Lower leg skin (tissue), 4 donors: Measurements from ENCODE around the gene ZEB2. TPM values are rescaled to one million over a fixed set of nuclear protein-coding genes. Genes with fewer than 3 reads are reported as not detected.

Experiments used
- DNase-seq, 2 donors: peaks; one replicate each; pipeline ENCODE4 v3.0.0-alpha.2; 2019; ENCODE audit warnings: low spot score in 2 of 2
- H3K4me3 ChIP-seq: fragments of 200-600 bp; sonication (generic); 2 replicates; pipeline ENCODE4 v1.5.1; 2017; ENCODE audit warnings: mild to moderate bottlenecking, low read depth; ENCODE audit not compliant: poor library complexity, severe bottlenecking
- POLR2A ChIP-seq, 2 donors: fragments of 450-650 bp; IDR thresholded peaks; one replicate each; pipeline ENCODE4 v1.6.1; 2016 to 2017; ENCODE audit warnings: antibody characterized with exemption in 2 of 2, mild to moderate bottlenecking in 1 of 2, moderate library complexity in 1 of 2
- WGBS, 2 donors: methylation state at CpG; one replicate each; pipeline ENCODE4 v1.1.5; 2018; 5-methylcytosine and 5-hydroxymethylcytosine counted together
- intact Hi-C: fragments of 100-400 bp; cut with DNase I; formaldehyde crosslinking; loops from one replicate; pipeline ENCODE4 v1.15.0; 2023; ENCODE audit warnings: low total_unique reads
- total RNA-seq, 4 donors: library from RNA; depleted of rRNA; stranded (reverse); fragments of >200 nt; gene quantifications; one replicate each; pipeline ENCODE4 v1.1.0, GENCODE V29; 2016
- TF ChIP-seq, protein P1 (sequence below), 3 donors: fragments of 450-650 bp; IDR thresholded peaks; one replicate each; pipeline ENCODE4 v1.5.1; 2016; ENCODE audit warnings: antibody characterized with exemption in 3 of 3, mild to moderate bottlenecking in 3 of 3, moderate library complexity in 2 of 3

ZEB2 gene
- total RNA-seq, 4 donors from 2014 or later, result 13.8 to 38.8 (median 30.3) TPM

DNA sequence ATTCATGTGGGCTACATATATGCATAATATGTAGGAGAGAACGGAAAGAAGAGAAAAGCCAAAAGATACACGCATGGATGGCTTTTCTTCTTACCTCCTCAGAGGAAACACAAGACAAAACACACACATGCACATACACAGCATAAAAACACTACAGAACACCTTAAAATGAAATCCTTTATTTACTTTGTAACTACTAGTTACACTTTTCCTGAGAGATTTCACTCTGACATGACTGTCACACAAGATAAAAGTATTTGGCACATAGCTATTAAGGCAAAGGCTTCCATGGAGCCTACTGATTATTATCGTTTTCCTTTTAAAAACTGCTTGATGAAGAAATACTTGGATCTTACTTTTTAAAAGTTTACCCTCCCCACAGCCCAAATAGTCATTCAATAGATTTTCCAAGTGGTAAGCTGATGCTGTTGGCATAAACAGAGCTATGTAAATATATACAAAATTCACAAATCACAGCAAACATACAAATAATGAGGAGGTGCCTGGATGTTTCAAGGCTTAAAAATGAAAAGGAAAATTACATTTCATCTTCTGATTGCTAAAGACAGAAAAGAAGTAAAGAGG is 8.6 kb downstream of the ZEB2 start:
- intact Hi-C loops, result loop anchor here (10.0 kb wide), 1 partner anchor 177 kb away; a partner anchor contains a TSS
- no peak overlapping the region for H3K4me3 ChIP-seq
- TF ChIP-seq, protein P1, sequence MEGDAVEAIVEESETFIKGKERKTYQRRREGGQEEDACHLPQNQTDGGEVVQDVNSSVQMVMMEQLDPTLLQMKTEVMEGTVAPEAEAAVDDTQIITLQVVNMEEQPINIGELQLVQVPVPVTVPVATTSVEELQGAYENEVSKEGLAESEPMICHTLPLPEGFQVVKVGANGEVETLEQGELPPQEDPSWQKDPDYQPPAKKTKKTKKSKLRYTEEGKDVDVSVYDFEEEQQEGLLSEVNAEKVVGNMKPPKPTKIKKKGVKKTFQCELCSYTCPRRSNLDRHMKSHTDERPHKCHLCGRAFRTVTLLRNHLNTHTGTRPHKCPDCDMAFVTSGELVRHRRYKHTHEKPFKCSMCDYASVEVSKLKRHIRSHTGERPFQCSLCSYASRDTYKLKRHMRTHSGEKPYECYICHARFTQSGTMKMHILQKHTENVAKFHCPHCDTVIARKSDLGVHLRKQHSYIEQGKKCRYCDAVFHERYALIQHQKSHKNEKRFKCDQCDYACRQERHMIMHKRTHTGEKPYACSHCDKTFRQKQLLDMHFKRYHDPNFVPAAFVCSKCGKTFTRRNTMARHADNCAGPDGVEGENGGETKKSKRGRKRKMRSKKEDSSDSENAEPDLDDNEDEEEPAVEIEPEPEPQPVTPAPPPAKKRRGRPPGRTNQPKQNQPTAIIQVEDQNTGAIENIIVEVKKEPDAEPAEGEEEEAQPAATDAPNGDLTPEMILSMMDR (IDR thresholded peaks at IDR 0.05), result no peak
- TF ChIP-seq POLR2A (IDR thresholded peaks at IDR 0.05), result no peak
- DNase-seq, result no peak
- WGBS, 2 donors, result 29 to 30% methylated on average over 3 of the region's 3 CpGs

DNA sequence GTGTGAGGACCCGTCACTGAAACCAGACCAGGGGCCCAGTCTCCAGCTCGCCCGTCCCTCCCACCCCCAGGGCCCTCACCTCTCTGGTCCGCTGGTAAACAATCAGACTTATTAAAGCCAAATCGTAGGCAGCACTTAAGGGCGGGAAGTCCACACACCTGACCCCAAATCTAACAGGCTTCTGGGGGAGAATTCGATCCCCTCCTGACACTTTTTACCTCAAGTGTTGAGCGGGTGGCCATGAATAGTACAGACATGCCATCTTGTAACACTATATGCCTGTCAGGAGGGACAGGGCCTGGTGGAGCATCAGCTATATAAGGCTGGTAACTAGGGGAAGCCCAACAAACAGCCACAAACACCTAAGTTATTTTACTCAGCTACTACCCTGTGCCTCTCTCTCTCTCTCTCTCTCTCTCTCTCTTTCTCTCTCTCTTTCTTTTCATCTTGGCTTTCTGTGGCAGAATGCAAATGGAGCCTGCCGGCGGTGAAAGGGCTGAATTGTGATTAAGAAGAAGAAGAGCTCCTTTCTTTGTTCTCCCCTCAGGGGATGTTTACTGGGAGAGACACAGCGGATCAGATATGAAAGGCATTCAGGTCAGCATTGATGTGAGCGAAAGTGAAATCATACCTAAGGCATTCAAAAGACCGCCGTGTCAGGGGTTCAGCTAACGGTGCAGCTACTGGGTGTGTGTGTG is 9.5 kb downstream of the ZEB2 start:
- TF ChIP-seq POLR2A (IDR thresholded peaks at IDR 0.05), result no peak
- TF ChIP-seq, protein P1 (IDR thresholded peaks at IDR 0.05), result no peak
- intact Hi-C loops, result loop anchor here (10.0 kb wide), 1 partner anchor 176 kb away; a partner anchor contains a TSS
- WGBS, 2 donors, result 29 to 39% methylated on average over 15 of the region's 15 CpGs
- DNase-seq, result no peak
- no peak overlapping the region for H3K4me3 ChIP-seq

DNA sequence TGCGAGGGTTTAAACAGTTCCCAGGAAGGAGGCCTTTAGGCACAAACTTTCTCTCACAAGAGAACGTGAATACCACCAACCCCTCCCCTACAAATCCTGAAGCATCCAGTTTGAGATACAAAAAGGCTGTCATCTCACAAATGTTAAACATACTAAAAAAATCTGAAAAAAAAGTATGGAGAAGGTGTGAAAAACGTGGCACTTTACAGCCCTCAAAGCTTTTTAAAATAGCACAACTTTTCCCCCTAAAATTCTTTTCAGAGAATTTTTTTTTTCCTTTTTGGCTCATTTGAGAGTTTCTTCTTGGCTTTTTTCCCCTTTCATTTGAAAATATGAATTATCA is 10.1 kb downstream of the ZEB2 start:
- intact Hi-C loops, result loop anchor here (10.0 kb wide), 1 partner anchor 175 kb away; a partner anchor contains a TSS
- no peak for DNase-seq
- 48 to 49% methylated on average over 3 of the region's 3 CpGs for WGBS, 2 donors
- TF ChIP-seq, protein P1 (IDR thresholded peaks at IDR 0.05), result no peak
- no peak for TF ChIP-seq POLR2A (IDR thresholded peaks at IDR 0.05)
- H3K4me3 ChIP-seq, result no peak overlapping the region

DNA sequence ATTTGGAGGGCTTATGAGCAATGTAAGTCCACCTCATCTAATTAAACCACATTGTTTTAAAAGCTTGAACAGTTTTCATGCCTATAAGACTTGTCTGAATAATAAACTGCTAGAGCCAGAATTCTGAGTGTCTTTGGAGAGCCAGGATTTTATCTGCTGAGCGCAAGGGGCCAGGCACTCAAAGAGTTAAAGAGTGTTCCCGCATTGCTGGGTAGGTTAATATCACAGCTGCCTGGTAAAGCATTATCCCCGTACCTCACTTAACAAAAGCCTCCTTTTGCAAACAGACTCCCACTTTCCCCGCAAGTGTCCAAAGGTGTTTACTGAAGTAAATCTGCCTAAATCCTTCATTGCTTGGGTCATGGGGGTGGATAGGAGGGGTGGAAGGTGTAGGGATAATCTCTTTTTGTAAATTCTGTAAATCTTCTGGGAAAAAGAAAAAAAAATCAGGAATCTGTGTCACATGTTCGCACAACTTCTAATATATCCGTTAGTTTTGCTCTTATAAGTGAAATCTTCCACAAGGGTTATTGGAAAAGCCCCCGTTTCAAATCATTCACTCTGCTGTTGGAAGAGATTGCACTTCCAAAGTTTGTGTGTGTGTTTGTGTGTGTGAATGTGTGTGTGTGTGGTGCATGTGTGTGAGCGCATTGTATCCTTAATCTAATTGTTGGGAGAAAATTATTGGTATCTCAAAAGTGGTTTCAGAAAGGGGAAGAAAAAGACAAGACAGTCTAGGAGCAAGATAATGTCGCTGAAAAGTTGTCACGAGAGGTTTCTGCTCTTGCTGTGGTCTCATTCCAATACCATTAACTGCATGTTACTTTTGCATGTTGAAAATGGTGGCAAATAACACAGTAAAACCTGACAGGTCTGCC is 10.7 kb downstream of the ZEB2 start:
- intact Hi-C loops, result no loop called here
- WGBS, 2 donors, result 44 to 51% methylated on average over 10 of the region's 10 CpGs
- TF ChIP-seq, protein P1 (IDR thresholded peaks at IDR 0.05), result no peak
- TF ChIP-seq POLR2A (IDR thresholded peaks at IDR 0.05), result no peak
- DNase-seq, result no peak
- H3K4me3 ChIP-seq, result no peak overlapping the region

DNA sequence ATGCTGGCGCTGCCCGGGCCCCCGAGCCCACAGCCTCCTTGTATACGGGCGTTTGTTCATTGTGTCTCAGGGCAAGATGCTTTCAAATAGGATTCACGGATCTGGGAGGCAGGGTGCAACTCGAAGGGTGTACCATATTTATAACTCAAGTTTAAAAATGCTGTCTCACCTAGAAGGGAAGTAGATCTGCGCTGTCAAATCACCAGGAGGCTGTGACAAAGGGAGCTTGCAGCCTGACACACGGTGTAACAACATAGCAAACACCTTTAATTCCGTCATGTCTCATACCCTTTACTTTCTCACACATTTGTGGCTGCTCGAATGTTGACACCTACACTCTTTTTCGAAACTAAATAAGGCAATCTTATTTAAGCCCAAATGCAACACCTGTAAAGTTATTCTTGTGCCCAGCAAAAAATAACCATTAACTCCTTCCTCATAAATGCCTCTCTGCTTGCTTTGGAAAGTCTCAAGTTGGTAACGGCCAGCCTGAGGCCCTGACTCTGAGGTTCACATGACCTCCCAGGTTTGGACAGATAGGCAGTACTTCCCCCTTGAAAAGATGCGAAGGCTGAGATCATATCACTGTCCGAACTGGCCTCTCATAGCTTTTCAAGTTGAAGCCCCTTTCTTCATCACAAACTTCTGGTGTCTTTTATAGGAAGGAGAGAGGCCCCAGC is 11.6 kb downstream of the ZEB2 start:
- DNase-seq, result peak in 1 of 2 donors; percentile 86
- WGBS, 2 donors, result 41 to 46% methylated on average over 15 of the region's 15 CpGs
- H3K4me3 ChIP-seq, result no peak overlapping the region
- intact Hi-C loops, result no loop called here
- no peak for TF ChIP-seq POLR2A (IDR thresholded peaks at IDR 0.05)
- TF ChIP-seq, protein P1 (IDR thresholded peaks at IDR 0.05), result no peak
